ENCODE results near the gene CDX1.

Gene CDX1

DNA sequence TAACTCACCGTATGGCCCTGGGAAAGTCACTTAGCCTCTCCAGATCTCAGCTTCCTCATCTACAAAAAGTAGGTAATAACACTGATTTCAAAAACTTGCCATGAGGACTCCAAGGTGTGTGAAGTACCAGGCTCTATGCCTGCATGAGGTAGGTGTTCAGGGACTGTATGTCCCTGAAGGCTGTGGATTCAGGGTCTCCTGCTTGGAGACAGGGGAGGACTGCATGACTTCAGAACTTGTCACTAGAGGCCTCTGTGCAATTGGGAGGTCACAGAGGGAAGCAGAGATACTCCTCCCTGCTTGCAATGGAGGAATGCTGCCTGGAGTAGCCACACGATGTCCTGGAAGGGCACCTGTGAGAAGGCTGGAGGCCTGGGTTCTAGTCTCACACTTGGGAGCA, 13.1 kb upstream of the CDX1 start:
- Histone ChIP-seq H3K4me3 (ENCODE audit: low read depth, low read length, poor library complexity, severe bottlenecking) (no peak overlapping the region), H3K4me1 (ENCODE audit: insufficient read depth, low read length, severe bottlenecking) (no peaks in the 10 kb centered on the region), H3K27ac (ENCODE audit: low read depth, low read length, poor library complexity, severe bottlenecking) (no peak overlapping the region), H3K79me2 (ENCODE audit: insufficient read depth, low read length) (no peaks in the 10 kb centered on the region), H3K9me2 (ENCODE audit: low read depth, low read length) (no peaks in the 10 kb centered on the region), H3K9ac (ENCODE audit: low read length) (no peak overlapping the region), H2AFZ (ENCODE audit: low read length) (no peak overlapping the region), H3K27me3 (ENCODE audit: insufficient read depth, low read length) (no peaks in the 10 kb centered on the region), H4K20me1 (ENCODE audit: insufficient read depth, low read length) (no peaks in the 10 kb centered on the region), H3K9me3 (ENCODE audit: low read length) (no peaks in the 10 kb centered on the region), H3K36me3 (ENCODE audit: insufficient read depth, low read length) (no peaks in the 10 kb centered on the region), H3K4me2 (ENCODE audit: low read length) (no peak overlapping the region), H3F3A (ENCODE audit: insufficient read depth, low read length) (no peaks in the 10 kb centered on the region)
- no peak for TF ChIP-seq EZH2 (IDR thresholded peaks at IDR 0.05; ENCODE audit: borderline replicate concordance, low read length)
- TF ChIP-seq, protein P1, sequence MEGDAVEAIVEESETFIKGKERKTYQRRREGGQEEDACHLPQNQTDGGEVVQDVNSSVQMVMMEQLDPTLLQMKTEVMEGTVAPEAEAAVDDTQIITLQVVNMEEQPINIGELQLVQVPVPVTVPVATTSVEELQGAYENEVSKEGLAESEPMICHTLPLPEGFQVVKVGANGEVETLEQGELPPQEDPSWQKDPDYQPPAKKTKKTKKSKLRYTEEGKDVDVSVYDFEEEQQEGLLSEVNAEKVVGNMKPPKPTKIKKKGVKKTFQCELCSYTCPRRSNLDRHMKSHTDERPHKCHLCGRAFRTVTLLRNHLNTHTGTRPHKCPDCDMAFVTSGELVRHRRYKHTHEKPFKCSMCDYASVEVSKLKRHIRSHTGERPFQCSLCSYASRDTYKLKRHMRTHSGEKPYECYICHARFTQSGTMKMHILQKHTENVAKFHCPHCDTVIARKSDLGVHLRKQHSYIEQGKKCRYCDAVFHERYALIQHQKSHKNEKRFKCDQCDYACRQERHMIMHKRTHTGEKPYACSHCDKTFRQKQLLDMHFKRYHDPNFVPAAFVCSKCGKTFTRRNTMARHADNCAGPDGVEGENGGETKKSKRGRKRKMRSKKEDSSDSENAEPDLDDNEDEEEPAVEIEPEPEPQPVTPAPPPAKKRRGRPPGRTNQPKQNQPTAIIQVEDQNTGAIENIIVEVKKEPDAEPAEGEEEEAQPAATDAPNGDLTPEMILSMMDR (IDR thresholded peaks at IDR 0.05; ENCODE audit: low read length), result no peak

DNA sequence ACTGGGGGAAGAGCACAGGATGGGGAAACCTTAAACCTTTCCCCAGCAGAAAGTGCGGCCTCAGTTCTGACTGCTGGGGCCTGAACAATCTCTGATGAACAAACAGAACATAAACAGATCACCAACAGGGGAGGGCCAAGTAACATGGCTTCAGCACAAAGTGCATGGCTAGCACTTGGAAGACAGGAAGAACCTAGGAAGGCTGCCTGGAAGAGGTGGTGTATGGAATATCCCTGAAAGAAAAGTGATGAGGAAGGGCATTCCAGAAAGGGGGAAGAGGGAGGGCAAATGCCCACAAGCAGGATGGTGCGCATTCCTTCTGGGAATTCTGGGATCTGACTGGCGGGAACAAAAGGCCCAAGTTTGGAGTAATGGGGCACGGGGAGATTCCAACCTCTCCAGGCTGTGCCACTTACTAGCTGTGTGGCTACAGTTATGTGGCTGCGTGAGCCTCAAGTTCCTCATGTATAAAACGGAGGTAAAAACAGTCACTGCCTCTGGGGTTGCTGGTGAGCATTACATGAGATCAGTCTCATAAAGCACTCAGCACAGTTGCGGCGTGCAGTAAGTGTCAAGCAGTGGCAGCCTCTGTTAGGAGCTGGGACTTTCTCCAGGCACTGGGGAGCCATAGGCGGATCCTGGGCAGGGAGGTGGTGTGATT, 12.5 kb upstream of the CDX1 start:
- no peak overlapping the region for H3K4me3 ChIP-seq (ENCODE audit: low read depth, low read length, poor library complexity, severe bottlenecking)
- H3K9me3 ChIP-seq (ENCODE audit: low read length), result no peaks in the 10 kb centered on the region
- H3K36me3 ChIP-seq (ENCODE audit: insufficient read depth, low read length), result no peaks in the 10 kb centered on the region
- TF ChIP-seq, protein P1 (IDR thresholded peaks at IDR 0.05; ENCODE audit: low read length), result no peak
- TF ChIP-seq EZH2 (IDR thresholded peaks at IDR 0.05; ENCODE audit: borderline replicate concordance, low read length), result no peak
- no peak overlapping the region for H3K9ac ChIP-seq (ENCODE audit: low read length)
- no peak overlapping the region for H2AFZ ChIP-seq (ENCODE audit: low read length)
- no peaks in the 10 kb centered on the region for H3K9me2 ChIP-seq (ENCODE audit: low read depth, low read length)
- H3K27ac ChIP-seq (ENCODE audit: low read depth, low read length, poor library complexity, severe bottlenecking), result no peak overlapping the region
- no peaks in the 10 kb centered on the region for H3F3A ChIP-seq (ENCODE audit: insufficient read depth, low read length)
- H3K79me2 ChIP-seq (ENCODE audit: insufficient read depth, low read length), result no peaks in the 10 kb centered on the region
- H4K20me1 ChIP-seq (ENCODE audit: insufficient read depth, low read length), result no peaks in the 10 kb centered on the region
- no peaks in the 10 kb centered on the region for H3K4me1 ChIP-seq (ENCODE audit: insufficient read depth, low read length, severe bottlenecking)
- no peak overlapping the region for H3K4me2 ChIP-seq (ENCODE audit: low read length)
- H3K27me3 ChIP-seq (ENCODE audit: insufficient read depth, low read length), result no peaks in the 10 kb centered on the region

DNA sequence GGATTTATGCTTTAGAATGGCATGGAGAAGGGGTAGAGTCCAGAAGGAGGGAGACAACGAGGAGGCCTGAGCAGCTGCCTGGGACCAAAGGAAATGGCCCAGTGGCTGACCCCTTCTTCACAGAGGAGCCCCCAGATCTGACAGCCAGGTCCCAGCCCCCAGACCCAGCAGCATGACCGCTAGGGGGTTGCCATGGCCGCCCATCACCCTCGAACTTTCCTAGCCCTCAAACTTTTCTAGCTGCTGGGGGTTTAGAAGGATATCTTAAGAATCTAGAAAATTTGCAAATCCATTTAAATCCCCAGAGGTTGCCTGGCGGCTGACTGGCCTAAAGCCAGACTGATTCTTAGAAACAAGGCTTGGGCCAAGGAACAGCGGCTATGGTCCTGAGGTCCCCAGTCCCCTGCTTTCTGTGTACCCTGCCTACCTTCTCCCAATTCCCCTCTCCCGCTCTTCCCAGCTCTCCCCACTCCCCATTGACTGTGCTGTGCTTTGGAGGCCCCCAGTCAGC, 11.9 kb upstream of the CDX1 start:
- no peaks in the 10 kb centered on the region for H3K79me2 ChIP-seq (ENCODE audit: insufficient read depth, low read length)
- TF ChIP-seq, protein P1 (IDR thresholded peaks at IDR 0.05; ENCODE audit: low read length), result no peak
- TF ChIP-seq EZH2 (IDR thresholded peaks at IDR 0.05; ENCODE audit: borderline replicate concordance, low read length), result no peak
- H3K36me3 ChIP-seq (ENCODE audit: insufficient read depth, low read length), result no peaks in the 10 kb centered on the region
- H3K9me3 ChIP-seq (ENCODE audit: low read length), result no peaks in the 10 kb centered on the region
- H3K9me2 ChIP-seq (ENCODE audit: low read depth, low read length), result no peaks in the 10 kb centered on the region
- H3K4me3 ChIP-seq (ENCODE audit: low read depth, low read length, poor library complexity, severe bottlenecking), result no peak overlapping the region
- no peaks in the 10 kb centered on the region for H3F3A ChIP-seq (ENCODE audit: insufficient read depth, low read length)
- H4K20me1 ChIP-seq (ENCODE audit: insufficient read depth, low read length), result no peaks in the 10 kb centered on the region
- H2AFZ ChIP-seq (ENCODE audit: low read length), result no peak overlapping the region
- no peaks in the 10 kb centered on the region for H3K27me3 ChIP-seq (ENCODE audit: insufficient read depth, low read length)
- no peak overlapping the region for H3K4me2 ChIP-seq (ENCODE audit: low read length)
- no peaks in the 10 kb centered on the region for H3K4me1 ChIP-seq (ENCODE audit: insufficient read depth, low read length, severe bottlenecking)
- no peak overlapping the region for H3K27ac ChIP-seq (ENCODE audit: low read depth, low read length, poor library complexity, severe bottlenecking)
- no peak overlapping the region for H3K9ac ChIP-seq (ENCODE audit: low read length)

All from OCI-LY1 (cell line).